HEK293T (cell line): ENCODE data around the gene AJM1.
"Not testable (repeated sequence)": the region's sequence is repeated elsewhere in the genome, so short reads cannot be mapped to it uniquely, and the experiment has no call there.

Experiments
- CTCF ChIA-PET: fragments of 350-600 bp; formaldehyde crosslinking; extraction: SDS; loops from one replicate; lab custom pipeline; 2021; ENCODE audit warnings: antibody characterized with exemption, inconsistent platforms; lab: Yijun Ruan, JAX
- POLR2A ChIA-PET: fragments of 350-600 bp; formaldehyde crosslinking; extraction: SDS; loops from one replicate; lab custom pipeline; 2020; ENCODE audit warnings: antibody characterized with exemption, inconsistent platforms; lab: Yijun Ruan, JAX
- DNase-seq: peaks from one replicate; pipeline ENCODE4 v3.0.0; 2012; ENCODE audit warnings: mixed read lengths; ENCODE audit errors: extremely low spot score
- ARNT ChIP-seq: fragments of 450-650 bp; IDR thresholded peaks from 2 replicates; pipeline ENCODE4 v1.6.1; 2017; ENCODE audit warnings: mild to moderate bottlenecking
- BHLHE40 ChIP-seq: fragments of 450-650 bp; IDR thresholded peaks from 2 replicates; pipeline ENCODE4 v1.6.1; 2016; ENCODE audit warnings: mild to moderate bottlenecking, moderate library complexity, borderline replicate concordance
- CTBP1 ChIP-seq: fragments of 450-650 bp; IDR thresholded peaks from 2 replicates; pipeline ENCODE4 v1.6.1; 2016; ENCODE audit warnings: borderline replicate concordance
- ELF4 ChIP-seq: fragments of 450-650 bp; IDR thresholded peaks from 2 replicates; pipeline ENCODE4 v1.6.1; 2017; ENCODE audit warnings: antibody characterized with exemption
- FOXA1 ChIP-seq: fragments of 450-650 bp; IDR thresholded peaks from 2 replicates; pipeline ENCODE4 v1.6.1; 2016; ENCODE audit warnings: mild to moderate bottlenecking
- FOXK2 ChIP-seq: fragments of 450-650 bp; IDR thresholded peaks from 2 replicates; pipeline ENCODE4 v1.6.1; 2016; ENCODE audit warnings: mild to moderate bottlenecking
- FOXM1 ChIP-seq: fragments of 450-650 bp; IDR thresholded peaks from 2 replicates; pipeline ENCODE4 v1.6.1; 2017; ENCODE audit warnings: mild to moderate bottlenecking, borderline replicate concordance
- HDGF ChIP-seq: fragments of 450-650 bp; IDR thresholded peaks from 2 replicates; pipeline ENCODE4 v1.6.1; 2017; ENCODE audit warnings: antibody characterized with exemption, borderline replicate concordance
- L3MBTL2 ChIP-seq: fragments of 450-650 bp; conservative IDR thresholded peaks from 2 replicates; pipeline ENCODE4 v1.6.1; 2016; ENCODE audit warnings: mild to moderate bottlenecking
- LEF1 ChIP-seq: fragments of 450-650 bp; IDR thresholded peaks from 2 replicates; pipeline ENCODE4 v1.6.1; 2017; ENCODE audit warnings: mild to moderate bottlenecking, borderline replicate concordance
- NFRKB ChIP-seq: fragments of 450-650 bp; IDR thresholded peaks from 2 replicates; pipeline ENCODE4 v1.6.1; 2016; ENCODE audit warnings: mild to moderate bottlenecking, moderate library complexity
- SP1 ChIP-seq: fragments of 450-650 bp; IDR thresholded peaks from 2 replicates; pipeline ENCODE4 v1.6.1; 2017
- SUZ12 ChIP-seq: fragments of 450-650 bp; IDR thresholded peaks from 2 replicates; pipeline ENCODE4 v1.6.1; 2016; ENCODE audit warnings: mild to moderate bottlenecking
- TARDBP ChIP-seq: fragments of 450-650 bp; IDR thresholded peaks from 2 replicates; pipeline ENCODE4 v1.6.1; 2016
- ZNF384 ChIP-seq: fragments of 450-650 bp; IDR thresholded peaks from 2 replicates; pipeline ENCODE4 v1.6.1; 2016

The AJM1 gene

DNA sequence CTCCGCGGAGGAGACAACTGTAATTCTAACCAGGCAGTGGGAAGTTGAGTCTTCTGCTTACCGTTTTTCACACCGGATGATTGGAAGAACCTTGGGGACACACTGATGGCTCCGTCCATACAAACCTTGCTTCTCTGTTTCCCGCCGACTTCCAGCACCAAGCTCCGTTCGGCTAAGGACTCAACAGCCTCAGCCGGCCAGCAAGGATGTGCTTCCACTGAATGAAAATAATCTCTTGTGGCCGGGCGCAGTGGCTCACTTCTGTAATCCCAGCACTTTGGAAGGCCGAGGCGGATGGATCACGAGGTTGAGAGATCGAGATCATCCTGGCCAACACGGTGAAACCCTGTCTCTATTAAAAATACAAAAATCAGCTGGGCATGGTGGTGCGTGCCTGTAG is 25.6 kb downstream of the AJM1 start:
- DNase-seq: no peak
- ChIA-PET POLR2A (interaction anchor here (1.0 kb wide), 1 partner anchor 14 kb away, joined by 3 read pairs; no protein-coding TSS in a partner anchor), CTCF (no interaction called here)
- no peak for TF ChIP-seq NFRKB
- no peak for TF ChIP-seq FOXM1
- TF ChIP-seq SP1: no peak
- no peak for TF ChIP-seq BHLHE40
- no peak for TF ChIP-seq ARNT
- no peak for TF ChIP-seq ELF4
- no peak for TF ChIP-seq CTBP1
- TF ChIP-seq LEF1: no peak
- TF ChIP-seq HDGF: no peak

DNA sequence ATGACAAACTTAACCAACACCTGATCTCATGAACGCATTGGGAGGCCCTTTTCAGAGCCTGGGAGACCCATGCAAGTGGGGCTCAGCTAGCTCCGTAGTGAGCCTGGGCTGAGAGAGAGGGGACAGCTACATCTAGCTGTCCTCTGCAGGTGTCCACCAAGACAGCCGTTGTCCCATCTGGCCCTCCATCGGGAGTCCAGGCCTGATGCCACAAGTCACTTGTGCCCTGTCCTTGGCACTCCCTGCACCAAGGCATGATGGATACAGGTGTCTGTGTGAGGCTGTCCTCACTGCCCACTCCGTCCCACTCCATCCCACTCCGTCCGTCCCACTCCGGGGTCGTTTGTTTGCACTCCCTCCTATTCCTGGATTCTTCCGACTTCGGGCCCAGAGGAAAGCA is 26.4 kb downstream of the AJM1 start:
- DNase-seq: no peak
- TF ChIP-seq HDGF (no peak), ZNF384 (no peak), L3MBTL2 (no peak), ARNT (no peak), NFRKB (no peak), TARDBP (no peak), ELF4 (no peak), LEF1 (no peak), SUZ12 (no peak), BHLHE40 (no peak), FOXM1 (no peak)
- POLR2A ChIA-PET: interaction anchor here (1.6 kb wide), 1 partner anchor 18 kb away, joined by 5 read pairs; the partner anchor contains the start of gene TRAF2
- CTCF ChIA-PET: no interaction called here

DNA sequence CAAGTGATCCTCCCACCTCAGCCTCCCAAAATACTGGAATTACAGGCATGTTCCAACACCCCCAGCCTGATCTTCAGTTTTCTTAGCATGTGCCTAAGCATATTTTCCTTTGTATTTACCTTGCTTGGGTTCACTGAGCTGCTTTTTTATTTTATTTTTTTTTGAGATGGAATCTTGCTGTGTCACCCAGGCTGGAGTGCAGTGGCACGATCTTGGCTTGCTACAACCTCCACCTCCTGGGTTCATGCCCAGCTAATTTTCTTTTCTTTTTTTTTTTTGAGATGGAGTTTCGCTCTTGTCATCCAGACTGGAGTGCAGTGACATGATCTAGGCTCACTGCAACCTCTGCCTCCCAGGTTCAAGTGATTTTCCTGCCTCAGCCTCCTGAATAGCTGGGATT is 27.3 kb downstream of the AJM1 start:
- POLR2A ChIA-PET: interaction anchor here (1.1 to 1.6 kb wide), 2 partner anchors 17 to 54 kb away, joined by 3 to 5 read pairs; partner anchors contain the start of gene TRAF2
- CTCF ChIA-PET, DNase-seq: not testable (repeated sequence)

DNA sequence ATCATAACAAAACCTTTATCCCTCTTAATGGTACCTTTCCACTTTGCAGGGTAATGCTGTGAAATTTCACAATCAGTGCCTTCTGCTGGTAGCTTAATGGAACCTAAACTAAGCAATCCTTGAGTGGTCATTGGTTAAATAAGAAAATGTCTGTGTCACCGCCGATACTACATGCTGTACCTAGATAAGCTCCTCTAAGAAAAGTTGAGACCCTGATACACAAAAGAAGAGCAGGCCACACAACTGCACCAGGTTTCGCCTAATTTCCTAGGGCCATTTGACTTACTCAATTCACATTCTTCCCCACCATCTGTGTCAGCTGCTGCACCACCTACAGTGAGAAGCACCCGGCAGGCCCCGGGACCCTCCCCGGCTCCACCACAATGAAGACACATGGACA is 32.9 kb downstream of the AJM1 start:
- ChIA-PET POLR2A (no interaction called here), CTCF (no interaction called here)
- no peak for DNase-seq
- TF ChIP-seq FOXM1 (no peak), L3MBTL2 (no peak), ELF4 (no peak), NFRKB (no peak)

DNA sequence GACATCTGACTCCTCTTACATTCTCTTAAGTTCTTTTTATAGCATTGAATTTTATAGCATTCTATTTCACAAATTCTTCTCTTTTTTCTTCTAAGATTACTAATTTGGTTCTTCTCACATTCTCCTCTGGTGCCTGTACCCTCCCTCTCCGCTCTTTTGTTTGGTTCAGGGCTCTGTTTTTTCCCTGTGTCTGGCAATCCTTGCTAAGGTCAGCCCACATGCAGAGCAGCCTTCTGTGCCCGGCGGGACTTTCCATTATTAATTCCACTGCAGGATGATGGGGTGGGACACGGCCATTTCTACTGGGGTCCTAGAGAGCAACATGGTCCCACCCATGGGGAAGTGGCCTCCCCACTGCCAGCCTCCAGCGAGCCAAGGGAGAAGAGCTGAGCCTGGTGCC is 34.2 kb downstream of the AJM1 start:
- DNase-seq: no peak
- ChIA-PET POLR2A (no interaction called here), CTCF (no interaction called here)
- no peak for TF ChIP-seq ELF4

DNA sequence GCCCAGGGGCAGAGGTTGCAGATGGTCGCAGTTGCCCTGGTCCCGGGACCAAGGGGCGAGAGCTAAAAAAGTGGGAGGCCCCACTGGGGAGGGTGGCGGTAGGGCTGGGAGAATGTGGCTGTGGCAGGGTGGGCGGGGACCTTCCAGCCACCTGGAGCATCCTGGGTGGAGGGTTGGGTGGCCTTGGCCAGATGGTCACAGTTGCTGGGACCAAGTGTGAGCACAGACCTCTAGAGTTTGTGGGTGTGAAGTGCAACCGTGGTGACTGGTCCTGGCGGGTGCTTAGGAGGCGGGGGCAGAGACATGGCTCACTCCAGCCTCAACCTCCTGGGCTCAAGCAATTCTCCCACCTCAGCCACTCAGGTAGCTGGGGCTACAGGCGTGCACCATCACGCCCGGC is 38.4 kb downstream of the AJM1 start:
- TF ChIP-seq L3MBTL2 (no peak), NFRKB (no peak), BHLHE40 (no peak), FOXM1 (no peak), ELF4 (no peak), FOXA1 (no peak), ZNF384 (no peak), HDGF (no peak), SUZ12 (no peak)
- ChIA-PET CTCF (no interaction called here), POLR2A (no interaction called here)
- no peak for DNase-seq

DNA sequence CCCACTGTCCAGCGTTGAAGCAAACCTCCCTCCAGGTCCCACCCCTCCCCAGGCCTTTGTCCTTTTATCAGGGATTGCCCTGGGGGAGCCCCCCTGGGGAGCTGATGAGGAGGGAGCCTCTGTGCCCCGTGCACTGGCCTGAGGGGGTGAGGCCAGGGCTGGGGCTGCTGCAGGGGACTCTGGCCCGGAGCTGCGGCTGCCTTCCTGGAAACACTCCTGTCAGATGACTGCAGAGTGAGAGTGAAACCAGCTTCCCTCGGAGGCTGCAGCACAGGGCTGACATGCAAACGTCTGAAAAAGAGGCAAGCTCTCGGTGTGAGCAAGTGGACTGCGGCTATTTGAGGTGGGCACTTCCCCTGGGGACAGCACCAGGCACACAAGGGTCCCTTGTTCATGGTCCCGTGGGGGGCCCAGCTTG is 39.4 kb downstream of the AJM1 start:
- ChIA-PET CTCF (no interaction called here), POLR2A (interaction anchor here (1.0 to 1.1 kb wide), 3 partner anchors 14 to 35 kb away, joined by 3 to 5 read pairs (median 3); no protein-coding TSS in a partner anchor)
- TF ChIP-seq ARNT (no peak), FOXK2 (no peak), FOXM1 (no peak), LEF1 (no peak), BHLHE40 (no peak), SP1 (no peak), NFRKB (no peak), ZNF384 (no peak)
- no peak for DNase-seq

DNA sequence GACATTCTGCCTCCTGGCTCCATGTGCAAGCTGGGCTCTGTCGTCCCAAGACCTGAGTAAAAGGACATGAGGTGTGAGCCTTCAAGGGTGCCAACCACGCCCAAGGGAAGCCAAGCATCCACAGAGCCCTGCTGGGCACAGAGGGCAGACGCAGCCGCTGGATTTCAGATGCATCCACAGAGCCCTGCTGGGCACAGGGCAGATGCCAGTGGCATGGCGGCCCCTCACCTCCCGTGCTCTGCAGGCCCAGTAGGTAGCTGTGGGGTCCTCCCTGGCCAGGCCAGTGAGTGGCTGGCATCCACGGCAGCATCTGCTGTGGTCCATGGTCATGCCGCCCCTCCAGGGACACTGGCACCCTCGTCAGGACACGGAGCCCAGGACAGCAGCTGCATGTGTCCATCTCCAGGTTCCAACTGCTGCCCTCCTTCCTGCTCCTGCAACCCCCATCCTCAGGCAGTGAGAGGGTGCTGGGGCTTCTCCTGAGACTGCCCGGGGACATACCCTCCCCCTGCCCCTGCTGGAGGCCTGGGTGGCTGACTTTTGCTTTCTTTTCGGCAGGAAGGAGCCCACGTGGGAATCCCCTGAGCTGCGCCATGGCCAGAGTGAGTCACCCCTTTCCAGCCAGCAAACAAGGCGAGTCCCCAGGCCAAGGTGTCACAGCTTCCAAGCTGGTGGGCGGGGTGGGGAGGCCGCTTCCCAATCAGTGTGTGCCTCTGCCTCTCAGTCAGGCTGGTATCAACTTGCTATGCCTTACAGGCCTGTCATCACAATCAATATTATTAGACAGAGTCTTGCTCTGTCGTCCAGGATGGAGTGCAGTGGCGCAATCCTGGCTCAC is 40.0 kb downstream of the AJM1 start:
- POLR2A ChIA-PET: interaction anchor here (0.9 to 1.1 kb wide), 4 partner anchors 14 to 35 kb away, joined by 3 to 5 read pairs (median 3); partner anchors contain the start of gene EDF1
- CTCF ChIA-PET: no interaction called here
- no peak for TF ChIP-seq CTBP1
- no peak for TF ChIP-seq SUZ12
- no peak for TF ChIP-seq ARNT
- TF ChIP-seq HDGF: no peak
- TF ChIP-seq L3MBTL2: no peak
- TF ChIP-seq BHLHE40: no peak
- no peak for TF ChIP-seq FOXK2
- TF ChIP-seq ZNF384: no peak
- TF ChIP-seq FOXM1: no peak
- TF ChIP-seq ELF4: no peak
- TF ChIP-seq TARDBP: no peak
- DNase-seq: no peak

DNA sequence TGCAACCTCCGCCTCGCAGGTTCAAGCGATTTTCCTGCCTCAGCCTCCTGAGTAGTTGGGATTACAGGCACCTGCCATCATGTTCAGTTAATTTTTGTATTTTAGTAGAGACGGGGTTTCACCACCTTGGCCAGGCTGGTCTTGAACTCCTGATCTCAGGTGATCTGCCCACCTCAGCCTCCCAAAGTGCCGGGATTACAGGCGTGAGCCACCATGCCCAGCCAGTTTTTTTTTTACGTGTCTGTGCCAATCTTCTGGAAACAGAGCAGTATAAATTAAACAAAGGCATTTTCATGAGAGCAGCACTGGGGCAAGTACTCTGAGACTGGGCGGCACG is 40.6 kb downstream of the AJM1 start:
- DNase-seq, CTCF ChIA-PET: not testable (repeated sequence)
- POLR2A ChIA-PET: interaction anchor here (0.9 kb wide), 1 partner anchor 17 kb away, joined by 3 read pairs; the partner anchor contains the start of gene EDF1

DNA sequence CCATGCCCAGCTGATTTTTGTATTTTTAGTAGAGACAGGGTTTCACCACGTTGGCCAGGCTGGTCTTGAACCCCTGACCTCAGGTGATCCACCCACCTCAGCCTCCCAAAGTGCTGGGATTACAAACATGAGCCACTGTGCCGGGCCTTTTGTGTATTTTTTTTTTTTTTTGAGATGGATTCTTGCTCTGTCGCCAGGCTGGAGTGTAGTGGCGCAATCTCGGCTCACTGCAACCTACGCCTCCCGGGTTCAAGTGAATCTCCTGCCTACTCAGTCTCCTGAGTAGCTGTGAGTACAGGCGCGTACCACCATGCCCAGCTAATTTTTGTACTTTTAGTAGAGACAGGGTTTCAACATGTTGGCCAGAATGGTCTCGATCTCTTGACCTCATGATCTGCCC is 41.4 kb downstream of the AJM1 start:
- CTCF ChIA-PET, DNase-seq, POLR2A ChIA-PET: not testable (repeated sequence)
